HUDEP-2 (cell line): Measurements from ENCODE around the gene USO1.
"Not testable (repeated sequence)": the region's sequence is repeated elsewhere in the genome, so short reads cannot be mapped to it uniquely, and the experiment has no call there.

Experiments
- DNase-seq, 76 experiments: peaks; one replicate each; lab custom pipeline; 2025; ENCODE audit not compliant: unreplicated experiment in 76 of 76; lab: John Stamatoyannopoulos, UW

USO1 gene

GRCh38 chr4:75708218-75708691, 16.1 kb upstream of the USO1 start:
- DNase-seq: peak in 4 of 76 experiments; percentile 4 to 25 (median 8)

DNA sequence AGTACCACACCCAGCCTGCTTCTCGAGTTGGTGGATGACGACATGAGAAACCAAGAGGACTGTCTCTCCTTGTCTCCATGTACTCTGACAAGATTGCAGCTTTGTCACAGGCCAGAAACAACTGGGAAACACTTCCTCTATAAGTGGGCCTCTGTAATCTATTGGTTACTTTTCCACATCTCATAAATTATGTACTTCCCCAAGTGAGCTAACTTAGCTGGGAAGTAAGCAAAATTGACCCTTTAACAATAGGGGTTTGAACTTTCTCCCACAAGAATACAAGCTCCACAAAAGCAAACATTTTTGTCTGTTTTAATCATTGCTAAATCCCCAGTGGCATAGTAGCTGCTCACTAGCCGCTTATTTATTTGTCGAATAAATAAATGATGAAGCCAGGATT, 14.1 kb upstream of the USO1 start:
- no peak for DNase-seq

DNA sequence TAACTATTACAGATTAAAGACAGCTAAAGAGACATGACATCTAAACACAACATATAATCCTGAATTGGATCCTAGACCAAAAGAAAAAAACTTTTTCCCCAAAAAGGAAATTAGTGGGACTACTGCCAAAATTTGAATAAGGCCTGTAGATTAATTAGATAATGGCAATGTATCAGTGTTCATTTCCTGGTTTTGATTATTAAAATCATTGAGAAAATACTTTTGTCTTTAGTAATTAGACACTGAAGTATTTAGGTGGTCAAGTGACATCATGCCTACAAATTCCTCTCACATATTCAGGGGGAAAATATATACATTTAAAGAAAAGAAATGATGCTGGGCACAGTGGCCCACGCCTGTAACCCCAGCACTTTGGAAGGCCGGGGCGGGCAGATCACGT, 10.4 kb upstream of the USO1 start:
- no peak for DNase-seq

- no peak for DNase-seq
Measured at GRCh38 chr4:75714704-75715103, 9.7 kb upstream of the USO1 start.

- DNase-seq: no peak
Measured at GRCh38 chr4:75715105-75715799, 9.1 kb upstream of the USO1 start.

DNA sequence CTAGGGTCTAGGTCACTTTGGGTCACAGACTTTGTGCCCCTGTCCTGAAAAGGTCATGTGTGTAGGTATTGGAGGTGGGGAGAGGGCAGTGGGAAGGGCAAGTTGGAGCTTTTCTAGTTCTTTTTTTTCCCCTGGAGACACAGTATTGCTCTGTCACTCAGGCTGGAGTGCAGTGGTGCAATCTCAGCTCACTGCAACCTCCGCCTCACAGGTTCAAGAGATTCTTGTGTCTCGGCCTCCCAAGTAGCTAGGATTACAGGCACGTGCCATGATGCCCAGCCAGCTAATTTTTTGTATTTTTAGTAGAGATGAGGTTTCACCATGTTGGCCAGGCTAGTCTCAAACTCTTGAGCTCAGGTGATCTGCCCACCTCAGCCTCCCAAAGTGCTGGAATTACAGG, 8.3 kb upstream of the USO1 start:
- not testable (repeated sequence) for DNase-seq

DNA sequence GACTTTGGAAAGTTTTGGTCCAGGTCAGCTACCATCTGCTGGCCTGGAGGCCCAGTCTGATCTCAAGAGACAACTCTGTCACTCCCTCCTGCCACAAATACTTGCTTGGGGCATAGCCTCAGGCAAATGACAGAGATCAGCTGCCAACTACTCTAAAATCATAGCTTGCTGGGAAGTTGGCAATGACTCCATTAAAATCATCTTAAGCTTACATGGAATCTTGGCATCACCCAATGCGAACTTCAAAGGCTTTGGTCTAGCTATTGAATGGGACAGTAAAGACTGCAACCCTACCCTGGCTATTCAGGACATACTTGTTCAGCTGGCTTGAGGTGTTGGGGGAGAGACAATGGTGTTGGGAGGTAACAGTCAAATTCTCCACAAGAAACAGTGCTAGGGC, 7.0 kb upstream of the USO1 start:
- no peak for DNase-seq

- DNase-seq: no peak
Measured at GRCh38 chr4:75718529-75718928, 5.8 kb upstream of the USO1 start.

DNA sequence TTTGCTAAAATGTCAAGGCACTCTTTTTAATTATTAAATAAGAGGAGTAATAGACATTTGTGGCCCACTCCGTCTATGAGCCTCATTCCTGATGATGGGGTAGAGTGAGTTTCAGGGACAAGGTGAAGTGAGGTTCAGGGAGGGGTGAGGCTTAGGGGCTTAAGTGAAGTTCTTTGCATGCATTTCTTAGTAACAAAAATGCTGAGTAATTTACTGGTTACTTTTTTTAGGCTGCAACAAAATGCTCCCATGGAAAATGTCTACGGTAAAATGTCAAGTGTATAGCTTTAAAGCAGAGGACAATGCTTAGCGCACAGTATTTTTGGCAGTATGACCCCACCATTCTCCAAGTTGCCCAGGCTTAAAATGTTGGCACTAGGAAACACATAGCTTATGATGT, 2.0 kb upstream of the USO1 start:
- no peak for DNase-seq

GRCh38 chr4:75723163-75724065, 963 bp upstream of the USO1 start:
- peak in 1 of 76 experiments; percentile 5 for DNase-seq

DNA sequence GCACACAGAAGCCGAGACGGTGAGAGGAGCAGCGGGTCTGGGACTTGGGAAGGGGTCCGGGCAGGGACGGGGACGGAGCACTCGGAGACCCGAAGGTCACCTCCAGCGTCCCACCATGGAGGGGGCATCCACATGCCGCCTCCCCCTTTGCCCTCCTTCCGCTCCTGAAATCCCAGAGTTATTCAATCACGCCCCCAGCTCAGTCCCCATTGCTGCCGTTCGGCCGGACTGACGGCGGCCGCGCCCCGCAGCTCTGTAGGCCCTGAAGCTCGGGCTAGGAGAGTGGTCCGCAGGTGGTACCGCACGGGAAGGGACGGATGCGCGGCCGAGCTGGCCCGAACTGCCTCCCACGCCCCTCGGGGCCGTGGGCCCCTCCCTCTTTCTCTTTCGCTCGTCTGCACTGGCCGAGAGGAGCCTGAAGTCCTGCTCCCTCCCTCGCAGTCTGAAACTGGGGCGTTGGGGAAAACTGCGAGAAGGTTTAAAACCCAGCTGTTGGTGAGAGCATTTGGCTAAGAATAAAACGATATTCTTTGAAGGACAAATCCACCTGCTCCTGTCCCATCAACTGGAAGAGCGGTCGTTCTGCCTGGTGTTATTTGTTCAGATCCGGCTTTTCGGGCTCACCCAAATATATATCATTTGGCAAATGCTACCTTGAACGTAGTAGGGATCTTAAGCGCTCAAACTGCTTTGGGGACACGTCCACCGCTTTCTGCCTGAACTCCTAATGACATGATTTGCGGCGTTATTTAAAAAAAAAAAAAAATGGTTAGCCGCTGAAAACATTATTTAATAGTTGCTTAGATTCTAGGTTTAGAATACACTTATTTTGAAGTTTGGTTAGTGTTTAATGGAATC, 719 bp downstream of the USO1 start:
- peak in 65 of 76 experiments; percentile 2 to 66 (median 41) for DNase-seq

DNA sequence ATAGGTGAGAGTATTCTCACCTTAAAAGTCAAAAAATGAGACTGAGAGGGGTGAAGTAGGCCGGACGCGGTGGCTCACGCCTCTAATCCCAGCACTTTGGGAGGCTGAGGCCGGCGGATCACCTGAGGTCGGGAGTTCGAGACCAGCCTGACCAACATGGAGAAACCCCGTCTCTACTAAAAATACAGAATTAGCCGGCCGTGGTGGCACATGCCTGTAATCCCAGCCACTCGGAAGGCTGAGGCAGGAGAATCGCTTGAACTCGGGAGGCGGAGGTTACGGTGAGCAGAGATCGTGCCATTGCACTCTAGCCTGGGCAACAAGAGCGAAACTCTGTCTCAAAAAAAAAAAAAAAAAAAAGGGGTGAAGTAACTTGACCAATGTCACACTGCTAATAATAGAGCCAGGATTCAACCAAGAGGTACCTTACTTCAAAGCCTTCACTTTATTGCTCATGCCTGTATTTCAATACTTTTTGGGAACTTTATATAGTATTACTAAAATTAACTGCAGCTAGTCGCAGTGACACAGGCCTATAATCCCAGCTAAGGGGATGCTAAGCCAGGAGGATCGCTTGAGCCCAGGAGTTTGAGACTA, 1.7 kb downstream of the USO1 start:
- DNase-seq: not testable (repeated sequence)

DNA sequence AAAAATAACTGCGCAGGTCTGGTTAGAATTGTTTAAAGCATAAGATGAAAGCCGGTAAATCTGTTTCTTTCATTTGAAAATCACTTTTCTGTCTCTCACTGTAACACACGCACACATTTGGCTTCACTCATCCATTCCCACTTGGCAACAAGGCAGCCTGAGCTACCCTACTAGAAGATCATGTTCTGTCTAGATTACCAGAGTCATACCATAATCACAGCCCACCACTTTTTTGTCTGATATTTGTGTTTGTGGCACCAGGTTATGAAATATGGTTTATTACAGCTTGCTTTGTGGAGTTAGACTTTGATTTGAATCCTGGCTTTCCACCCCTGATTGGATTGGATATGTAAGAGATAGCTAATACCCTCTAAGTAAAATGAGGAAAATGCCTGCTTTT, 2.2 kb downstream of the USO1 start:
- peak in 1 of 76 experiments; percentile 4 for DNase-seq

DNA sequence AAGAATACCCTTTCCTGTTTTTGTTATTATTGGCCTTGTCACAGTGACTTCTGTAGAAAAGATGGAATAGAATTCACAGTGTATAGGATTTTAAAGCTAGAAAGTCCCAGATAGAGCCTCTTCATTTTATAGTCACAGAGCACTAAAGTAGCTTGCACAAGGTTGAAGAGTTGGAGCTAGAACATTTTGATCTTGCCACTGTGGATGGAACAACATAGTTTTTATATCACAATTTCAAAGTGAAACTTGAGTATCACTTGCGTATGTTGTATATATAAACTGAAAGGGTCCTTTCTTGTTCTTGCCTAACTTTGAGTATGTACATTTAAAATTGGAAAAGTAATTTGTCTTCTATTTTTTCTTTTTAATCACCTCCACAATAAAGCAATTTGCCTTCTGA, 2.7 kb downstream of the USO1 start:
- DNase-seq: no peak

GRCh38 chr4:75729836-75730235, 5.5 kb downstream of the USO1 start:
- no peak for DNase-seq

- DNase-seq: no peak
Measured at GRCh38 chr4:75733369-75733768, 9.0 kb downstream of the USO1 start.

DNA sequence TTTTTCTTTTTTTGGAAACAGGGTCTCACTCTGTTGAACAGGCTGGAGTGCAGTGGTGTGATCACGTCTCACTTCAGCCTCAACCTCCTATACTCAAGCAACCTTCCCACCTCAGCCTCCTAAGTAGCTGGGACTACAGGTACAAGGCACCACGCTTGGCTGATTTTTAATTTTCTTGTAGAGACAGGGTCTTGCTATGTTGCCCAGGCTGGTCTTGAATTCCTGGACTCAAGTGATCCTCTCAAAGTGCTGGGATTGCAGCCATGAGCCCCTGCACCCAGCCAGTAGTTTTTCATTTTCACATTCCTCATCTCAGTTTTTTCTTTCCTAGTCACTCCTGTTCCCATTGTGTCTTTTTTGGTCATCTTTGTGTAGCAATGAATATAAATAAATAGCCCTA, 11.1 kb downstream of the USO1 start:
- no peak for DNase-seq

GRCh38 chr4:75736862-75737261, 12.5 kb downstream of the USO1 start:
- DNase-seq: no peak

- DNase-seq: no peak
Measured at GRCh38 chr4:75737398-75737797, 13.0 kb downstream of the USO1 start.

- DNase-seq: no peak
Measured at GRCh38 chr4:75741027-75741426, 16.6 kb downstream of the USO1 start.

- no peak for DNase-seq
Measured at GRCh38 chr4:75742451-75742850, 18.1 kb downstream of the USO1 start.
